HTR-8/SVneo (cell line): ENCODE data around the gene CECR2.

Experiments
- DNase-seq: peaks from one replicate; pipeline ENCODE4 v3.0.0; 2011; ENCODE audit warnings: low spot score, mixed read lengths; ENCODE audit not compliant: insufficient read length
- FAIRE-seq: peaks from 2 replicates; lab custom pipeline; 2011; peaks lifted over from hg19 to GRCh38; lab: Jason Lieb, UNC

Gene CECR2

GRCh38 chr22:17438026-17438425 lies 68.8 kb downstream of the CECR2 start:
- FAIRE-seq (no peak), DNase-seq (no peak)

DNA sequence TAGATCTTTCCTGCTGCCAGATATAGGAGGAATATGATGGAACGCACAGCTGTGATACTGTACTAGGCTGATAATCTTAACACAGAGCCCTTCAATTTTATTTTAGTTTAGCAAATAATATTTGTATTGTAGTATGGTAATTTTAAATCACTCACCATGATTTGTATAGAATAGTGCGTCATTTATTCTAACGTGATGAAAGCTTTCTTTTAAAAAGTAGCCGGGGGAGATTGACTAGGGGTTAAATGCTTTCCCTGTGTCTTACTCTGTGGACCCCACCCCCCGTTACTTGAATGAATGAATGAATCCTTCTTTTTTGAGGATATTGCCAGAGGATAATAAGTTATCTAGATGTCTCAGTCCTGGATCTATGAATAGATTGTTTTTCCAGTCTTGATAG lies 72.1 kb downstream of the CECR2 start:
- DNase-seq, result no peak
- no peak for FAIRE-seq

DNA sequence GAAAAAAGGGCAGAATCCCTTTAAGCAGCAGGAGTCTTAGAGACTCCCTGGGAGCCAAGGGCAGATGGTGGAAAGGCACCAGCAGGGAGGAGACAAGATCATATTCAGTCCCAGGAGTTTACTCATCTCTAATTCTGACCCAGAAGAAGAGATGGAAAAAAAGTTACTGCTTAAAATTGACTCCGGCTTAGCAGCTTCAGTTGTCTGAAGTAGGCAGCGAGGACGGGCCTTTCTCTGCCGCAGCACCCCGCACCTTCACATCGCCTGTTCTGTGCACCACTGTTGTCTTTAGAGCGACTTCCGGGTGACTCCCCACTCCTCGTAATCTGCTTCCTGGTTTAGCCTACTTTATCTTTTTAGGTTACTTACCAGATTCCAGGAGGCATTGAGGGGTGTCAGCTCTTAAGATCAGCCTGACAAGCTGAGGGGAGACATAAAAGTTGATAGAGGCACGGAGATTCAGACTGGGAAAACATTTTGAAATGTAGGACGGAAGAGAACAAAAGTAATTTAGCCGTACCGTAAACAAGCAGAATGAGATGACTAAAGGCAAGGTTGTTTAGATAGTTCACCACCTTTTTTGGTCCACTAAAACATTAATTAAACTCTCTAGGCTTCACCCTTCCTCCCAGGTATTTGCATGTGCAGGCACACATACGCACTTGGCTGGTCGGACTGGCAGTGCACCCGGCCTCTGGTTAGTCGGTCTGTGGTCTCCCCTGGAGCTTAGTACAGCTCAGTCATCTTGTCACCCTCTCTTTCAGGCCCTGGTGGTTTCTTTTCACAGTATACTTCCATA lies 74.3 kb downstream of the CECR2 start:
- no peak for DNase-seq
- no peak for FAIRE-seq

- no peak for DNase-seq
- FAIRE-seq, result no peak
Observed at GRCh38 chr22:17444204-17444504, 74.9 kb downstream of the CECR2 start.

DNA sequence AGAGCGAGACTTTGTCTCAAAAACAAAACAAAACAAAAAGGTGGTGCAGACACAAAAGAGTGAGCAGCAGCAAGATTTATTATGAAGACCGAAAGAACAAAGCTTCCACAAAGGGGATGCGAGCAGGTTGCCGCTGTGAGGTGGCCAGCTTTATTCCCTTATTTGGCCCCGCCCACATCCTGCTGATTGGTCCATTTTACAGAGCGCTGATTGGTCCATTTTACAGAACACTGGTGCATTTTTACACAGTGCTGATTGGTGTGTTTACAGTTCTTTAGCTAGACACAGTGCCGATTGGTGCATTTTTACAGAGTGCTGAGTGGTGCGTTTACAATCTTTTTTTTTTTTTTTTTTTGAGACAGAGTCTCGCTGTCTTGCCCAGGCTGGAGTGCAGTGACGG lies 77.4 kb downstream of the CECR2 start:
- no peak for DNase-seq
- no peak for FAIRE-seq

DNA sequence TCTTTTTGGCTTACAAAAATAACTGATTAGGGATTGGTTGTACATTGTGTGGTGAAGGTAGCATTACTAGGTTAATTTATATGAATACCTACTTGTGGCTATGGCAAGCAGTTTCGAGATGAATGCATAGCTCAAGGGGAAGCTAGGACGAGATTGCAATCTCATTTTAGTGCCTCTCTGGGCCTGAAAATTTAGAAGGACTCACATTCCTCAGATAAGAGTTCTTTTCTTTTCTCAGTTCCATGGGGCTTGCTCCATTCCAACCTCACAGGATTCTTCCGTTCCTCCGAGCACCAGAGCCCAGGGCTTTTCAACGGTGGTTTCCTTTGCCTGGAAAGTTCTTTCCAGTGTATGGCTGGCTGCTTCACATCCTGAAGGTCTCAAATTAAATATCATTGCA lies 82.1 kb downstream of the CECR2 start:
- no peak for DNase-seq
- no peak for FAIRE-seq

DNA sequence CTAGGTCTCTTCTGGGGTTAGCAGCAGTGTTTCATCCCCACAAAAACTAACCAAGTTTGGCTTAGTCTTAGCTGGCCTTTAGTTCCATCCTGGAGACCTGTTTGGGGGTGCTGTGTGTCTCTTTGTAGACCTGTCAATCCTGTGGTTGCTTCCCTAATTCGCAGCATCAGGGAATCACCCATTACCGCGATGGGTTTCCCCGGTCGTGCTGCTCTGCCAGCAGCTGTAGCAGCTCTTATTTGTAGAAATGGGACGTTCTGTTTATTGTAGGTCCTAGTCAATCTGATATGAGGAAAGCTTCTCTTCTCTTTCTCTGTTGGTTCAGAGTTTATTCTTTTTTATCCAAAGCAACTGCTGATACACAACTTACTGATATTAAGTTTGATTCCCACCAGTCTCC lies 91.6 kb downstream of the CECR2 start:
- FAIRE-seq, result no peak
- no peak for DNase-seq

GRCh38 chr22:17470880-17471500 lies 101.7 kb downstream of the CECR2 start:
- no peak for DNase-seq
- no peak for FAIRE-seq

GRCh38 chr22:17471886-17472535 lies 102.8 kb downstream of the CECR2 start:
- FAIRE-seq (no peak), DNase-seq (no peak)

DNA sequence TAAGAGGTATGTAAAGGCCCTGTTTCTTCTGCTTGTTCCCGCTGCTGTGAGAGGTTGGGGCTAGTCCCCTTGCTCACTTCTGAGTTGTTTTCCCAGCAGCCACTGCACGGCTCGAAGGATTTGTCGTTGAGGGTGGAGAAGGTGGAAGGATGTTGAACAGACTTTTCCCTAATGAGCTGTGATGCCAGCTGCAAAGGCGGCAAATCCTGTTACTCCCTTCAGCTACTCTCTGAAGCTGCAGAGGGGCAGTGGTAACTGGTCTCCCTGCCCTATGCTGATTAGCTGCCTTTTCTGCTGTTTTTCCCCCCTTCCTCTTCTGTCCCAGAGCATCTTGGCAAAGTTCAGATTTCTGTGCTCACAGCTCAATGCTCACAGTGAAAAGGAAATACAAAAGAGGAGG lies 103.7 kb downstream of the CECR2 start:
- DNase-seq (no peak), FAIRE-seq (no peak)

- DNase-seq (no peak), FAIRE-seq (no peak)
Observed at GRCh38 chr22:17475318-17476230, 106.3 kb downstream of the CECR2 start.

DNA sequence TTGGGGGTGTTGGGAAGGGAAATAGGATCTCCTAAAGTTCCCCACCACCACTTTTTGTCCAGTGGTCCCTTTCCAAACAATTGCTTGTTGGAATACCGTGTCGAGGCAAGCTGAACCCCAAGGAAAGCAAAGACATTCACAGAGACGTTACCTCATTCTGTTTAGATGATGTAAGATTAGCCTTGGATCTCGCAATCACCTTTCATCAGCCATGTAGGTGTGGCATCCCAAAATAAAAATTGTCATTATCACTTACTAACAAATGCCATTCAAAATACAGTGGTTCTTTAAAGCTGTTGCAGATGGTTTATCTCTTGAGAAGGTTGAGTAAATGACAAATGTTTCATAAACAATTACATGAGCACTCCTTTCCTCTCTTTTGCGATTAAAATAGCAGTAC lies 107.6 kb downstream of the CECR2 start:
- FAIRE-seq (no peak), DNase-seq (no peak)

DNA sequence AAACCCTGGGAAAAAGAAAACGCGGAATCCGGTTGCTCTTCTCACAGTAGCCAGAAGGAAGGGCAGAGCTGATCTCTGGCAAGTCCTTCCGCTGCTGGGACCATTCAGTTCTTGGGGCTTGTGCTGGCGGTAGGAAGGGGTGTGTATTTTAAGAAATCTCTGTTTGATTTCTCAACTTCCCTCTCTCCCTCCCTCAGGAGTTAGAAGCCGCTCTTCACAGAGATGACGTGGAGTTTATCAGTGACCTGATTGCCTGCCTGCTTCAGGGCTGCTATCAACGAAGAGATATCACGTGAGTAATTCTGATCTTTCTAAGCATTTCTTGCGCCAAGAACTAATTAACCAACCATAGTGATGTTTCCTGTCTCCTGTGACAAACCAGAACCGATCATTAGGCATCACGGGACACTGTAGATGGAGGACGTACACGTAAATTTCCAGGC lies 108.2 kb downstream of the CECR2 start:
- DNase-seq (no peak), FAIRE-seq (no peak)

- DNase-seq (no peak), FAIRE-seq (no peak)
Observed at GRCh38 chr22:17479135-17479534, 109.9 kb downstream of the CECR2 start.

DNA sequence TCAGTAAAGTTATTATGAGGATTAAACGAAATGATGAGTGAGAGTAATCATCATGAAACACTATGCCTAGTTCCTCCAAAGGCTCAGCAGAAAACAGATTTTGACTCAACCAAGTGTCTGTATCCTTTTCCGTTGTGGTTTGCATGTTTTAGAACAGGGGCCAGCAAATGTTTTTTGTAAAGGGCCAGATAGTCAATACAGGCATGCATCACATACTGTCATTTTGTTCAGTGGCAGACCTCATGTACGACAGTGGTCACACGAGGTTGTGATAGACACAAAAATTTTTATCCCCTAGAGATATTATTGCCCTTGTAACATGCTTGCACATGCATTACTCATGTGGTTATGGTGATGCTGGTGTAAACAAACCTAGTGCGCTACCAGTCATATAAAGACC lies 112.2 kb downstream of the CECR2 start:
- no peak for DNase-seq
- FAIRE-seq, result no peak

DNA sequence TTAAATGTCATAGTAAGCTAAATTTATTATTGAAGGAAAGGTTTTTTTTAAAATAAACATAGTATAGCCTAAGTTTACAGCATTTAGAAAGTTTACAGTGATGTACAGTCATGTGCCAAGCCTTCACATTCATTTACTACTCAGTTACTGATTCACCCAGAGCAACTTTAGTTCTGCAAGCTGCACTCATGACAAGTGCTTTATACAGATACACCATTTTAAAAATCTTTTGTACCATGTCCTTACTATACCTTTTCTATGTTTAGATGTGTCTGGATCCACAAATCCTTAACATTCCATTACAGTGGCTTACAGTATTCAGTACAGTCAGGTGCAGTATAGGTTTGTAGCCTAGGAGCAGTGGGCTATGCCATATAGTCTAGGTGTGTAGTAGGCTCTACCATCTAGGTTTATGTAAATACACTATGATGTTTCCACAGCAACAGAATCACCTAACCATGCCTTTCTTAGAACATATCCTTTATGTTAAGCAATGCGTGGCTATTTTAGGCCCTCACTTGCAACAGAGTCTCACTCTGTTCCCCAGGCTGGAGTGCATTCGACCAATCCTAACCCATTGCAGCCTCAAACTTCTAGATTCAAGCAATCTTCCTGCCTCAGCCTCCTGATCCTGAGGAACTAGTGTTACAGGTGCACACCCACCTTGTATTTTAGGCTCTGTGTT lies 114.6 kb downstream of the CECR2 start:
- no peak for FAIRE-seq
- DNase-seq, result no peak

GRCh38 chr22:17484608-17485007 lies 115.3 kb downstream of the CECR2 start:
- FAIRE-seq (no peak), DNase-seq (no peak)

GRCh38 chr22:17486313-17486712 lies 117.1 kb downstream of the CECR2 start:
- FAIRE-seq (no peak), DNase-seq (no peak)

DNA sequence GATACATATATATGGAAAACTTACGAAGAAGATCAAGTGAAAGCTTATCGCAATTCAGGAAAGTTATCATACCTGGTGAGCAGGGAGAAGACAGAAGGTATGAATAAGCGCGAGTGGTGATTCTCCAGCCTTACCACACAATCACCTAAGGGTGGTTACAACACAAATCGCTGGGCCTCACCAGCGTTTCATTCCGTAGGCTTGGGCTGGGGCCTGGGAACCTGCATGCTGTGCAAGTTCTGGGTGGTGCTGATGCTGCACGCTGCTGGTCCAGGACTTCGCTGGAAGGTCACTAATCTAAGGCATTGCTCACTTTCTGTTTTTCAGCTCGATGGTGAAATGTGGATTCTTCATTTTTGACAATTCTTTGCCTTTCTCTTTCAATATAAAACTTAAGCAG lies 117.5 kb downstream of the CECR2 start:
- DNase-seq (no peak), FAIRE-seq (no peak)

DNA sequence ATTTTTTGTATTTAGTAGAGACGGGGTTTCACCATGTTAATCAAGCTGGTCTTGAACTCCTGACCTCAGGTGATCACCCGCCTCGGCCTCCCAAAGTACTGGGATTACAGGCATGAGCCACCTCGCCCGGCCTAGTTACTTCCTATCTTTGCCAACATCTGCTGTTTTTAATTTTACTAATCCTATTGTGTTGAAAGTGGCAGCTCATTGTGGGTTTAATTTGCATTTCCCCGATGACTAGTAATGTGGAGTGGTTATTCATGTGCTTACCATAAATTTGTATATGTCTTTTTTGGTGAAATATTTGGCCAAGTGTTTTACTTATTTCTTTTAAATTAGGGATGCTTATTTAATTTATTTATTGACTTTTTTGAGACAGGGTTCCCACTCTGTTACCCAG lies 119.8 kb downstream of the CECR2 start:
- FAIRE-seq, result no peak
- DNase-seq, result no peak
